Effector CD8-positive, alpha-beta T cell (primary cell): ENCODE data around the gene SLC2A11.
A peak's percentile ranks its signal among the peaks of the same experiment; 100 is the strongest.
"Not testable (repeated sequence)": the region's sequence is repeated elsewhere in the genome, so short reads cannot be mapped to it uniquely, and the experiment has no call there.

Experiments
- DNase-seq: peaks from one replicate; lab custom pipeline; 2025; lab: John Stamatoyannopoulos, UW

The SLC2A11 gene

GRCh38 chr22:23891726-23892125 lies 34.1 kb downstream of the SLC2A11 start:
- no peak for DNase-seq

GRCh38 chr22:23892130-23892529 lies 34.5 kb downstream of the SLC2A11 start:
- no peak for DNase-seq

GRCh38 chr22:23892706-23893105 lies 35.0 kb downstream of the SLC2A11 start:
- DNase-seq, result no peak

- no peak for DNase-seq
These were observed 35.7 kb downstream of the SLC2A11 start for GRCh38 chr22:23893121-23893944.

GRCh38 chr22:23893945-23894709 lies 36.5 kb downstream of the SLC2A11 start, which contains the start of gene MIF:
Gene MIF (plus strand): TSS chr22:23894383. CDS start chr22:23894475, 92 bp downstream.
- peak; percentile 91 for DNase-seq

- peak; percentile 43 for DNase-seq
These were observed 37.3 kb downstream of the SLC2A11 start for GRCh38 chr22:23894710-23895598.

GRCh38 chr22:23895599-23896144 lies 38.0 kb downstream of the SLC2A11 start:
- DNase-seq, result no peak

- DNase-seq, result no peak
These were observed 38.5 kb downstream of the SLC2A11 start for GRCh38 chr22:23896166-23896522.

GRCh38 chr22:23896523-23897186 lies 39.0 kb downstream of the SLC2A11 start:
- DNase-seq, result no peak

- DNase-seq, result no peak
These were observed 39.6 kb downstream of the SLC2A11 start for GRCh38 chr22:23897320-23897719.

GRCh38 chr22:23898006-23898974 lies 40.6 kb downstream of the SLC2A11 start:
- DNase-seq, result no peak

GRCh38 chr22:23899042-23899745 lies 41.5 kb downstream of the SLC2A11 start:
- no peak for DNase-seq

GRCh38 chr22:23900227-23900626 lies 42.6 kb downstream of the SLC2A11 start:
- DNase-seq, result not testable (repeated sequence)

GRCh38 chr22:23901600-23901999 lies 43.9 kb downstream of the SLC2A11 start:
- DNase-seq, result no peak

- no peak for DNase-seq
These were observed 45.8 kb downstream of the SLC2A11 start for GRCh38 chr22:23903328-23903971.

- no peak for DNase-seq
These were observed 47.0 kb downstream of the SLC2A11 start for GRCh38 chr22:23904573-23905254.

- no peak for DNase-seq
These were observed 49.0 kb downstream of the SLC2A11 start for GRCh38 chr22:23906641-23907040.

GRCh38 chr22:23907423-23907822 lies 49.7 kb downstream of the SLC2A11 start:
- DNase-seq, result not testable (repeated sequence)
